ENCODE measurements around the gene CASP9. TPM values are rescaled to one million over a fixed set of nuclear protein-coding genes. Genes with fewer than 3 reads are reported as not detected.
"Not testable (repeated sequence)": the region's sequence is repeated elsewhere in the genome, so short reads cannot be mapped to it uniquely, and the experiment has no call there.

Gene CASP9
- total and polyA plus RNA-seq, 2 experiments from 2014 or later, result 7.7 to 25.0 TPM

DNA sequence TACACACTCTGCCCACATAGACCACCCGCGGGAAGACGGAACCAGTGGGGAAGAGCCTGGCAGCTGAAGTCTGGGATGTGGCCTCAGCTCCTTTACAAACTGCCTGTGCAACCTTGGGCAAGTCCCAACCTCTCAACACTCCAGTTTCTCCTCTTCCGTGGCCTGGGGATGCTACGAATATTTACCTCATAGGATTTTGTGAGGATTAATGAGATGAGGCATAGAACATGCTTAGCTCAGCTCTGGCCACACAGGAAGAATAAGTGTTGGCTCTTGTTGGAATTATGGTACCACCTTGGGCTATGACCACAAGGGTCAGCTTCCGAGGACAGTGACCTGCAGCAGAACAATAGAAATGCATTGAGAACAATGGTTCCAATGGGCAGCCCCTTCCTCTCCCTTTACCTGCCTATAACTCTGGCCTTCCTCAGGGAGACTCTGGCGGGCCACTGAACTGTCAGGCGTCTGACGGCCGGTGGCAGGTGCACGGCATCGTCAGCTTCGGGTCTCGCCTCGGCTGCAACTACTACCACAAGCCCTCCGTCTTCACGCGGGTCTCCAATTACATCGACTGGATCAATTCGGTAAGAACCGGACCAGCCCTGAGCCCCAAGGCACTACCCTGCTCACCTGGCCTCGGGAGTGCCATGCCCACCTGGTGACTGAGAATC lies 56.9 kb downstream of the CASP9 start:
- H3K4me1 Mint-ChIP-seq, ATAC-seq: not testable (repeated sequence)
- peak; percentile 21 for DNase-seq (ENCODE audit: low spot score)

DNA sequence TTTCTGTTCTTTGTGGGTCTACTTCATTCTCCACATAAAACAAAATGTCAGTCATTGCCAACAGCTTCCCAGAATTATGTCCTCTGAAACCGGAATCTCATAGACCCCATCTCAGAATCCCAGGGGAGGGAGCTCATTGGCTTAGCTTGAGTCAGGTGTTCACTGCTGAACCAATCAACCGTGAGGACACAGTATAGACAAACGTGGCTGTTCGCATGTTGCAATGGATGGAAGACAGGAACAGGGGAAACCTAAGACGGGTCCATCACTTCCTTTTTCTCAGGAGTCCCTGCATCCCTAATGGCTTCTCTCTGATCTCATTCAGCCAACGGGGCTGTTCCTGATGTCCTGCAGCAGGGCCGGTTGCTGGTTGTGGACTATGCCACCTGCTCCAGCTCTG lies 58.3 kb downstream of the CASP9 start:
- H3K27me3 ChIP-seq (ENCODE audit: insufficient read depth), result no peaks in the 10 kb centered on the region
- Mint-ChIP-seq H3K27me3 (ENCODE audit: insufficient read depth, low read depth, poor library complexity) (peaks cover 10% of the 10 kb centered on the region), H3K36me3 (ENCODE audit: low read depth) (no peaks in the 10 kb centered on the region), H3K27ac (no peak overlapping the region), H3K4me1 (no peaks in the 10 kb centered on the region), H3K9me3 (no peaks in the 10 kb centered on the region; the same call in 2 of the 3 replicates), H3K4me3 (no peak overlapping the region)
- no peak overlapping the region for H3K4me2 ChIP-seq
- no peaks in the 10 kb centered on the region for H3K4me1 ChIP-seq (ENCODE audit: insufficient read depth)
- H3K9me2 ChIP-seq (ENCODE audit: insufficient read depth), result no peaks in the 10 kb centered on the region
- H3F3A ChIP-seq (replicated peaks; ENCODE audit: low read depth), result no peaks in the 10 kb centered on the region
- no peaks in the 10 kb centered on the region for H4K20me1 ChIP-seq (replicated peaks; ENCODE audit: insufficient read depth)
- no peak overlapping the region for H3K27ac ChIP-seq (ENCODE audit: low read depth)
- no peaks in the 10 kb centered on the region for H3K79me2 ChIP-seq (replicated peaks; ENCODE audit: insufficient read depth)
- DNase-seq (ENCODE audit: low spot score) (no peak), ATAC-seq (no peak)
- no peak overlapping the region for H3K4me3 ChIP-seq
- no peak overlapping the region for H2AFZ ChIP-seq
- H3K36me3 ChIP-seq (ENCODE audit: insufficient read depth), result no peaks in the 10 kb centered on the region
- TF ChIP-seq STAT1 (IDR thresholded peaks at IDR 0.05; ENCODE audit: unreplicated experiment) (no peak), NANOG (IDR thresholded peaks at IDR 0.05; ENCODE audit: borderline replicate concordance) (no peak), ZNF331 (CRISPR knock-in tag; IDR thresholded peaks at IDR 0.05; ENCODE audit: low read depth) (no peak), CREB1 (CRISPR knock-in tag; IDR thresholded peaks at IDR 0.05; ENCODE audit: low read depth) (no peak), EZH2 (IDR thresholded peaks at IDR 0.05; ENCODE audit: low read depth, unreplicated experiment) (no peak)
- TF ChIP-seq, protein P1, sequence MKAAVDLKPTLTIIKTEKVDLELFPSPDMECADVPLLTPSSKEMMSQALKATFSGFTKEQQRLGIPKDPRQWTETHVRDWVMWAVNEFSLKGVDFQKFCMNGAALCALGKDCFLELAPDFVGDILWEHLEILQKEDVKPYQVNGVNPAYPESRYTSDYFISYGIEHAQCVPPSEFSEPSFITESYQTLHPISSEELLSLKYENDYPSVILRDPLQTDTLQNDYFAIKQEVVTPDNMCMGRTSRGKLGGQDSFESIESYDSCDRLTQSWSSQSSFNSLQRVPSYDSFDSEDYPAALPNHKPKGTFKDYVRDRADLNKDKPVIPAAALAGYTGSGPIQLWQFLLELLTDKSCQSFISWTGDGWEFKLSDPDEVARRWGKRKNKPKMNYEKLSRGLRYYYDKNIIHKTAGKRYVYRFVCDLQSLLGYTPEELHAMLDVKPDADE (IDR thresholded peaks at IDR 0.05), result no peak
- TF ChIP-seq, protein P2, sequence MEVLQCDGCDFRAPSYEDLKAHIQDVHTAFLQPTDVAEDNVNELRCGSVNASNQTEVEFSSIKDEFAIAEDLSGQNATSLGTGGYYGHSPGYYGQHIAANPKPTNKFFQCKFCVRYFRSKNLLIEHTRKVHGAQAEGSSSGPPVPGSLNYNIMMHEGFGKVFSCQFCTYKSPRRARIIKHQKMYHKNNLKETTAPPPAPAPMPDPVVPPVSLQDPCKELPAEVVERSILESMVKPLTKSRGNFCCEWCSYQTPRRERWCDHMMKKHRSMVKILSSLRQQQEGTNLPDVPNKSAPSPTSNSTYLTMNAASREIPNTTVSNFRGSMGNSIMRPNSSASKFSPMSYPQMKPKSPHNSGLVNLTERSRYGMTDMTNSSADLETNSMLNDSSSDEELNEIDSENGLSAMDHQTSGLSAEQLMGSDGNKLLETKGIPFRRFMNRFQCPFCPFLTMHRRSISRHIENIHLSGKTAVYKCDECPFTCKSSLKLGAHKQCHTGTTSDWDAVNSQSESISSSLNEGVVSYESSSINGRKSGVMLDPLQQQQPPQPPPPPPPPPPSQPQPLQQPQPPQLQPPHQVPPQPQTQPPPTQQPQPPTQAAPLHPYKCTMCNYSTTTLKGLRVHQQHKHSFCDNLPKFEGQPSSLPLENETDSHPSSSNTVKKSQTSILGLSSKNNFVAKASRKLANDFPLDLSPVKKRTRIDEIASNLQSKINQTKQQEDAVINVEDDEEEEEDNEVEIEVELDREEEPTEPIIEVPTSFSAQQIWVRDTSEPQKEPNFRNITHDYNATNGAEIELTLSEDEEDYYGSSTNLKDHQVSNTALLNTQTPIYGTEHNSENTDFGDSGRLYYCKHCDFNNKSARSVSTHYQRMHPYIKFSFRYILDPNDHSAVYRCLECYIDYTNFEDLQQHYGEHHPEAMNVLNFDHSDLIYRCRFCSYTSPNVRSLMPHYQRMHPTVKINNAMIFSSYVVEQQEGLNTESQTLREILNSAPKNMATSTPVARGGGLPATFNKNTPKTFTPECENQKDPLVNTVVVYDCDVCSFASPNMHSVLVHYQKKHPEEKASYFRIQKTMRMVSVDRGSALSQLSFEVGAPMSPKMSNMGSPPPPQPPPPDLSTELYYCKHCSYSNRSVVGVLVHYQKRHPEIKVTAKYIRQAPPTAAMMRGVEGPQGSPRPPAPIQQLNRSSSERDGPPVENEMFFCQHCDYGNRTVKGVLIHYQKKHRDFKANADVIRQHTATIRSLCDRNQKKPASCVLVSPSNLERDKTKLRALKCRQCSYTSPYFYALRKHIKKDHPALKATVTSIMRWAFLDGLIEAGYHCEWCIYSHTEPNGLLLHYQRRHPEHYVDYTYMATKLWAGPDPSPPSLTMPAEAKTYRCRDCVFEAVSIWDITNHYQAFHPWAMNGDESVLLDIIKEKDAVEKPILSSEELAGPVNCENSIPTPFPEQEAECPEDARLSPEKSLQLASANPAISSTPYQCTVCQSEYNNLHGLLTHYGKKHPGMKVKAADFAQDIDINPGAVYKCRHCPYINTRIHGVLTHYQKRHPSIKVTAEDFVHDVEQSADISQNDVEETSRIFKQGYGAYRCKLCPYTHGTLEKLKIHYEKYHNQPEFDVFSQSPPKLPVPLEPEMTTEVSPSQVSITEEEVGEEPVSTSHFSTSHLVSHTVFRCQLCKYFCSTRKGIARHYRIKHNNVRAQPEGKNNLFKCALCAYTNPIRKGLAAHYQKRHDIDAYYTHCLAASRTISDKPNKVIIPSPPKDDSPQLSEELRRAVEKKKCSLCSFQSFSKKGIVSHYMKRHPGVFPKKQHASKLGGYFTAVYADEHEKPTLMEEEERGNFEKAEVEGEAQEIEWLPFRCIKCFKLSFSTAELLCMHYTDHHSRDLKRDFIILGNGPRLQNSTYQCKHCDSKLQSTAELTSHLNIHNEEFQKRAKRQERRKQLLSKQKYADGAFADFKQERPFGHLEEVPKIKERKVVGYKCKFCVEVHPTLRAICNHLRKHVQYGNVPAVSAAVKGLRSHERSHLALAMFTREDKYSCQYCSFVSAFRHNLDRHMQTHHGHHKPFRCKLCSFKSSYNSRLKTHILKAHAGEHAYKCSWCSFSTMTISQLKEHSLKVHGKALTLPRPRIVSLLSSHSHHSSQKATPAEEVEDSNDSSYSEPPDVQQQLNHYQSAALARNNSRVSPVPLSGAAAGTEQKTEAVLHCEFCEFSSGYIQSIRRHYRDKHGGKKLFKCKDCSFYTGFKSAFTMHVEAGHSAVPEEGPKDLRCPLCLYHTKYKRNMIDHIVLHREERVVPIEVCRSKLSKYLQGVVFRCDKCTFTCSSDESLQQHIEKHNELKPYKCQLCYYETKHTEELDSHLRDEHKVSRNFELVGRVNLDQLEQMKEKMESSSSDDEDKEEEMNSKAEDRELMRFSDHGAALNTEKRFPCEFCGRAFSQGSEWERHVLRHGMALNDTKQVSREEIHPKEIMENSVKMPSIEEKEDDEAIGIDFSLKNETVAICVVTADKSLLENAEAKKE (CRISPR knock-in tag; IDR thresholded peaks at IDR 0.05), result no peak
- TF ChIP-seq, protein P3, sequence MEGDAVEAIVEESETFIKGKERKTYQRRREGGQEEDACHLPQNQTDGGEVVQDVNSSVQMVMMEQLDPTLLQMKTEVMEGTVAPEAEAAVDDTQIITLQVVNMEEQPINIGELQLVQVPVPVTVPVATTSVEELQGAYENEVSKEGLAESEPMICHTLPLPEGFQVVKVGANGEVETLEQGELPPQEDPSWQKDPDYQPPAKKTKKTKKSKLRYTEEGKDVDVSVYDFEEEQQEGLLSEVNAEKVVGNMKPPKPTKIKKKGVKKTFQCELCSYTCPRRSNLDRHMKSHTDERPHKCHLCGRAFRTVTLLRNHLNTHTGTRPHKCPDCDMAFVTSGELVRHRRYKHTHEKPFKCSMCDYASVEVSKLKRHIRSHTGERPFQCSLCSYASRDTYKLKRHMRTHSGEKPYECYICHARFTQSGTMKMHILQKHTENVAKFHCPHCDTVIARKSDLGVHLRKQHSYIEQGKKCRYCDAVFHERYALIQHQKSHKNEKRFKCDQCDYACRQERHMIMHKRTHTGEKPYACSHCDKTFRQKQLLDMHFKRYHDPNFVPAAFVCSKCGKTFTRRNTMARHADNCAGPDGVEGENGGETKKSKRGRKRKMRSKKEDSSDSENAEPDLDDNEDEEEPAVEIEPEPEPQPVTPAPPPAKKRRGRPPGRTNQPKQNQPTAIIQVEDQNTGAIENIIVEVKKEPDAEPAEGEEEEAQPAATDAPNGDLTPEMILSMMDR (conservative IDR thresholded peaks at IDR 0.05; ENCODE audit: low read depth in 2 of 2), result no peak
- TF ChIP-seq, protein P4, sequence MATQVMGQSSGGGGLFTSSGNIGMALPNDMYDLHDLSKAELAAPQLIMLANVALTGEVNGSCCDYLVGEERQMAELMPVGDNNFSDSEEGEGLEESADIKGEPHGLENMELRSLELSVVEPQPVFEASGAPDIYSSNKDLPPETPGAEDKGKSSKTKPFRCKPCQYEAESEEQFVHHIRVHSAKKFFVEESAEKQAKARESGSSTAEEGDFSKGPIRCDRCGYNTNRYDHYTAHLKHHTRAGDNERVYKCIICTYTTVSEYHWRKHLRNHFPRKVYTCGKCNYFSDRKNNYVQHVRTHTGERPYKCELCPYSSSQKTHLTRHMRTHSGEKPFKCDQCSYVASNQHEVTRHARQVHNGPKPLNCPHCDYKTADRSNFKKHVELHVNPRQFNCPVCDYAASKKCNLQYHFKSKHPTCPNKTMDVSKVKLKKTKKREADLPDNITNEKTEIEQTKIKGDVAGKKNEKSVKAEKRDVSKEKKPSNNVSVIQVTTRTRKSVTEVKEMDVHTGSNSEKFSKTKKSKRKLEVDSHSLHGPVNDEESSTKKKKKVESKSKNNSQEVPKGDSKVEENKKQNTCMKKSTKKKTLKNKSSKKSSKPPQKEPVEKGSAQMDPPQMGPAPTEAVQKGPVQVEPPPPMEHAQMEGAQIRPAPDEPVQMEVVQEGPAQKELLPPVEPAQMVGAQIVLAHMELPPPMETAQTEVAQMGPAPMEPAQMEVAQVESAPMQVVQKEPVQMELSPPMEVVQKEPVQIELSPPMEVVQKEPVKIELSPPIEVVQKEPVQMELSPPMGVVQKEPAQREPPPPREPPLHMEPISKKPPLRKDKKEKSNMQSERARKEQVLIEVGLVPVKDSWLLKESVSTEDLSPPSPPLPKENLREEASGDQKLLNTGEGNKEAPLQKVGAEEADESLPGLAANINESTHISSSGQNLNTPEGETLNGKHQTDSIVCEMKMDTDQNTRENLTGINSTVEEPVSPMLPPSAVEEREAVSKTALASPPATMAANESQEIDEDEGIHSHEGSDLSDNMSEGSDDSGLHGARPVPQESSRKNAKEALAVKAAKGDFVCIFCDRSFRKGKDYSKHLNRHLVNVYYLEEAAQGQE (IDR thresholded peaks at IDR 0.05; ENCODE audit: unreplicated experiment), result no peak

More for the DNA sequence above, 56.9 kb downstream of the CASP9 start:
- not testable (repeated sequence) for H3K4me3 ChIP-seq; H3K27me3 Mint-ChIP-seq (ENCODE audit: insufficient read depth, low read depth, poor library complexity); H3K36me3 ChIP-seq (ENCODE audit: insufficient read depth); H2AFZ ChIP-seq; H3K79me2 ChIP-seq (replicated peaks; ENCODE audit: insufficient read depth); H3K4me3 Mint-ChIP-seq; H3K36me3 Mint-ChIP-seq (ENCODE audit: low read depth); H3K9me3 Mint-ChIP-seq; H4K20me1 ChIP-seq (replicated peaks; ENCODE audit: insufficient read depth); H3K27me3 ChIP-seq (ENCODE audit: insufficient read depth); H3F3A ChIP-seq (replicated peaks; ENCODE audit: low read depth); H3K4me2 ChIP-seq; H3K27ac Mint-ChIP-seq; H3K4me1 ChIP-seq (ENCODE audit: insufficient read depth); H3K9me2 ChIP-seq (ENCODE audit: insufficient read depth); H3K27ac ChIP-seq (ENCODE audit: low read depth)
